AML-193 (cell line): ENCODE measurements around the gene SYNE3.

ENCODE experiments used
- DNase-seq, 2 experiments: peaks; one replicate each; lab custom pipeline; 2025; lab: John Stamatoyannopoulos, UW

Gene SYNE3

DNA sequence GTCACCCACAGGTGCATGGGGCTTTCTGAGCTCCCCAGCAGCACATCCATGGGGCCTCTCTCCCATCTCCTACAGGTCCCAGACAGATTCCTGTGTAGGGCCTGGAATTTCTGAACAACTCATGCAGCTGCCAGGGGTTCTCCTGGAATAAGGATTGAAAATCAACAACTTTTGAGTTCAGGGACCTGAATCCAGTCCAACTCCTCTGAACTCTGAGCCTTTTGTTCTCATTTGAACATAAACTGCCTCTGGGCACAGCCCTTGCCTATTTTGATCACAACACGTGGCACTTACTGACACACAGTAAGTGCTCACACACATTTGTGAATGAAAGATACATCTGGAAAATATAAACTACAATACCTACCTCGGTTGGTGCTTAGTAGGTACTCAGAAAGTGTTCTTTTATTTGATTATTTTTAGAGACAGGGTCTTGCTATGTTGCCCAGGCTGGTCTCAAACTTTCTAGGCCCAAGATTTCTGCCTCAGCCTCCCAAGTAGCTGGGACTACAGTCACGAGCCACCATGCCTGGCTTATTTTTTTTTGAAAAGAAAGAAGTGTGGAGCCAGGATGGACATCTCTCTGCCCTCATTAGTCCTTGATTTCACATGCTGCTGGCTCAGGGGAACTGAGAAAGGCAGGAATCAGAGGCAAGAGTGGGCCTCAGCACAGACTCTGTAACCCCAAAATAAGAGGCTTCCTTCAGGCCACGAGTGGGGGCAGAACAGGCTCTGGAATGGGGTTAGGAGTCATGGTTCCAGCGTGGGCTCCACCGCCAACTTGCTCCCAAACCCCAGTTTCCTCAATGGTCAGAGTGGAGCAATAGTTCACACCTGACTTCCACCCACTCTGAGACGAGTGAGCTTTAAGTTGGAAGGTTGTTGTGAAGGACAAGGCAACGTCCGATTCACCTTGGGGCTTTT, 27.0 kb downstream of the SYNE3 start:
- DNase-seq, result no peak

DNA sequence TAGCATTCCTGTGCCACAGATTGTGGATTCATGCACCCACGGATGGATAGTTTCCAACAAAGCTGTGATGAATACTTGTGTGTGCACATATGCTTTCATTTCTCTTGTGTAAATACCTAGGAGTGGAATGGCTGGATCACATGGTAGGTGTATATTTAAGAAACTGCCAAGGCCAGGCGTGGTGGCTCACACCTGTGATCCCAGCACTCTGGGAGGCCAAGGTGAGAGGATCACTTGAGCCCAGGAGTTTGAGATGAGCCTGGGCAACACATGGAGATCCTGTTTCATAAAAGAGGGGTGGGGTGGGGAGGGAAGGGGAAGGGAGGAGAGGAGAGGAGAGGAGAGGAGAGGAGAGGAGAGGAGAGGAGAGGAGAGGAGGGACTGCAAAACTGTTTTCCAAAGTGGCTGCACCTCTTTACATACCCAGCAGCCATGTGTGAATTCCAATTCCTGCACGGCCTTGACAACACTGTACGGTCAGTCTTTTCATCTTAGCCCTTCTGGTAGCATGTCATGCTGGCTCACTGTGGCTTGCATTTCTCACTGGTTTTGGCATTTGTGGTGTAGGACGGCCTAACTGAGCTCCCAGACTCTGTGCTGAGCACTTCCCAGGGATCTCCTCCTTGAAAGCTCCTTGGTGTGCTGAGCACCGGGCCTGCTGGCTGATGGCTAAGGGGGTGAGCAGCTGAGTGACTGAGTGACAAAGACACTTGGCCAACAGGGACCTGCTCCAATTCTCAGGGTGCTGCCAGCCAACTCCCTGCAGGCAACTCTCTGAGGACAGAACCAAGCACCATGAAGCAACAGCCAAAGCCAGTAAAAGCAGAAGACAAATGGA, 27.9 kb downstream of the SYNE3 start:
- DNase-seq, result no peak

DNA sequence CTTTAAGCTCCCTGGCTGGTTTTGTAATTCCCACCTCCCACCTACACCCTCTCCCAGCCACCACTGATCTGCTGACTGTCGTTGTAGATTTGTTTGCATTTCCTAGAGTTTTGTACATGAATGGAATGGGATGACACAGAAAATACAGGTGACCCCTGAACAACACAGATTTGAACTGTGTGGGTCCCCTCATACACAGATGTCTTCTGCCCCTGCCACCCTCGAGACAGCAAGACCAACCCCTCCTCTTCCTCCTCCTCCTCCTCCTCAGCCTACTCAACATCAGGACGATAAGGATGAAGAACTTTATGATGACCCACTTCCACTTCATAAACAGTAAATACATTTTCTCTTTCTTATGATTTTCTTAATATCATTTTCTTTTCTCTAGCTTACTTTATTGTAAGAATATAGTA, 28.8 kb downstream of the SYNE3 start:
- DNase-seq, result no peak

DNA sequence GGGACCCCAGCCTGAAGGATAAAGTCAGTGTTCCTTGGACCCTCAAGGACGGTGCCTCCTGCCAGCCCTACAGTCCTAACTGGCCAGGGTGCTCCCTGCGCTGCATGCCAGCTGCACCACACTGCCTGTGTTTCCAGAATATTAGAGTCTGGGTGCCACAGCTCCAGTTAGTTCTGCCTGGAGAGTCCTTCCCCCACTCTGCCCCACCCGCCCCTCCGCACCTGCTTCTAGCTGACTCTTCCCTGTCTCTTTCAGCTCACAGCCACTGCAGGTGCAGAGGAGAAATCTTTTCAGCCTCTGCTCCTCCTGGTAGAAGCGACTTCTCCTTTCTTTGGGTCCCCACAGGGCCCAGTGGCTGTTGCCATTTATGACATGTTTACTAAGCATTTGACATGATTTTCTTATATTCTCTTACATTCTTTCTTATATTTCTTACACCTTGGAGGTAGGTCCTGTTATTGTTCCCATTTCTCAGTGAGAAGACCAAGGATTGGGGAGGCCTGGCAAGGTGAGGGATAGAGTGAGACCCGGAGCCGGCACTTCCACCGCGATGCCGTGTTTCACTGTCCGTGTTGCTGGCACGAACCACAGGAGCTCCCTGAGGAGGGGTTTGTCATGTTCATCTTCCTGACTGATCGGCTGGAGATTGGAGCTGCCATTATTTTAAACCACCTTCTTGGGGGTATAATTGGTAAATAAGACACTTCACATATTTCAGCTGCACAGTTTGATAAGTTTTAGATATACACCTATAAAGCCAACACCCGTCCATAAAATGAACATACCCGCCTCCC, 29.4 kb downstream of the SYNE3 start:
- no peak for DNase-seq

DNA sequence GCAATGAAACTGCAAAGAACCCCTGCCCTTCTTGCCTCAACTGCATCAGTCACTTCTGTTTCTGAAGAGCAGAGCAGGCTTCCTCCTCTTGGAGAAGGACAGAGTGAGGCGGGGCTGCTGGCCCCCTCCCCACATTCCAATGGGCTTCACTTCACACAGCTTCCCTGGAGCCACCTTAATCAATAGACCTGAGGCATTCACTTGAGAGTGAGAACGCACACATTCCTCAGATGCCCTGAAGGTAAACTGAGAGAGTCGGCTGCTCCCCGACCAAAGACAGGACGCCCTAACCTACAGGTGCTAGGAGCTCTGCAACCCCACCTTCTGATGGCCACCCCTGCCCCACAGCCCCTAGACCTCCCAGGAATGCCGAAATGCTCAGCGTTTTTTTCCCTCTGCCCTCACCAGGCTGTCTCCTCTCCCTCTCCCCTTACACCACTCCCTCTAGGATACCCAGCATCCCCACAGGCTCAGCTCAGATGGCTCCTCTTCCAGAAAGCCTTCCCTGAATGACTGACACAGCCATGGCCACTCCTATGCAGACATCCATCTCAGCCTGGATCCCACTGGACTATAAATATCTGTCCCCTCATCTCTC, 31.1 kb downstream of the SYNE3 start:
- DNase-seq, result no peak

DNA sequence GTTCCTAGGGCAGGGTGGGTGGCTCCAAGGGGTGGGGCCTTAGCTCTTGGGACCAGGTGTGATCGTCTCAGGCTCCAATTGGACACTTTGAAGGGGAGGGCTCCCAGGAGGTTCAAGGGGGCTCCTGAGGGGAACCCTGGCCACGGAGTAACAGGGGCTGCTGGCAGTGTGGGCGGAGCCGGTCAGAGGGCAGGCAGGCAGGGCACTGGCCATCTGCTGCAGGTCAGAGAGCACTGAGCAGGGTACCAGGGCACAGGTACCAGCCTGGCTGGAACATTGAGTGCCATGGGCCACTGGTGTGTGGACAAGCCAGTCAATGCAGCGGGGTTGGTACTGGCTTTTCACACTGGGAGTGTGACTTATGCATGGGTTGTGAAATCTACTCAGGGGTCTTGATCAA, 32.2 kb downstream of the SYNE3 start:
- DNase-seq, result no peak

DNA sequence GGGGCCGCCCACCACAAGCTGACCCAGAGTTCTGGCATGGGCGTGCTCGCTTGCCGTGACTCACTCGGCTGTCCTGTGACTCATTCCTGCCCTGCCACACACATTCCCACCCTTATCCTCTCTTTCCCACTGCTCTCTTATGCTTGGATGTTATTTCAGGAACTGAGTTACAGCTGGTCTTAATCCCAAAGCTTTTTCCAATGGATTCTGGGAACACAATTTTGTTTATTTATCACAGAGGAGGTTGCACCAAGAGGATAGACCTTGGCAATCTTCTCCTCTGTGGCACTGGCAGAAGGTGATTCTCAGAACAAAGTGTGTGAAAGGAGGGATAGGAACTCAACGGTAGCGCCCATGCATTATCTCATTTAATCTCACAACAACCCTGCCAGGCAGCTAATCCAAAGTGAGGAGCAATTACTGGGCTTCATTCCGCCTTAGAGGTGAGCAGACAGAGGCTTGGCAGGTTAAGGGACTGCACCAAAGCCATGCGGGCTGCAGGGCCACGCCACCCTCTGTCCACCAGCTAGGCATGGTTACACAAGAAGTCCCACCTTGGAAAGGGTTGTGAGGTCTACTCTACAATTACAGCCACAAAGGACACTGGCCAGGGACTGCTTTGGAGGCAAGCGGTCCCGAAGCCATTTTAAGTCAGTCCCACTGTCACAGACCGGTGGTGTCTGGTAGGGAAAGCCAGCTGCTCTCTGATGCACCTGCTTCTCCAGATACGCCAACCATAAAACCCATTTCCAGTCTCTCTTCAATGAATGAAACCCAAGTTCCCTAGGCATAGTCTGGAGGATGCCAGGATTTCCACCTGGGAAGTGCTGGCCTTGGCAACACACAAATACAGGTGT, 32.9 kb downstream of the SYNE3 start:
- no peak for DNase-seq

DNA sequence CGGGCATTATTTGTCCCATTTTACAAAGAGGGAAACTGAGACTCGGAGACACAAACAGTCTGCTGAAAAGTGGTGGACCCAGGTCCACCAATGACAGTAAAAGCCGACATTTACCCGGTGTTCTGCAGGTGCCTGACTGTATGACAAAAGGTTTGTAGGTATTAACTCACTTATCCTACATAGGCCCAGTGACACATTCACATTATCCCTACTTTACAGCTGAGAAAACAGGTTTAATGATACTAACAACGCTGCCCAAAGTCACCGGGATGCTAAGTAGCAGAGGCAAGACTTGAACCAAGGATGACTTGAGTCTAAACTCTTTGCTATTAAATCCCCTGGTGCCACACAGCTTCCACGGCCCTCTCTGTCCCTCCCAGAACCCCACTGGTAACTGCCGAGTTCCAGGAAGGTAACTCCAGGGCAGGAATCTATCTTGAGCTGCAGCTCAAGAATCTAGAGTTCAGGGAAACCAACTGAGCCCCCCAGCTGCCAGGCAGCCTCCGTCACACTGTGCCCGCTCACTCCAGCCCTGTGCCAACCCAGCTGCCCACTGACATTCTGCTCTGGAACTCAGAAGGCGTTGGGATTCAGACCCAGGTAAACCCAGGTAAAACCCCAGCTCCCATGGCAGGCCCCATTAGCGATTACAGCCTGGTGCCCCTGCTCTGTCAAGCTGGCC, 33.7 kb downstream of the SYNE3 start:
- DNase-seq, result no peak

DNA sequence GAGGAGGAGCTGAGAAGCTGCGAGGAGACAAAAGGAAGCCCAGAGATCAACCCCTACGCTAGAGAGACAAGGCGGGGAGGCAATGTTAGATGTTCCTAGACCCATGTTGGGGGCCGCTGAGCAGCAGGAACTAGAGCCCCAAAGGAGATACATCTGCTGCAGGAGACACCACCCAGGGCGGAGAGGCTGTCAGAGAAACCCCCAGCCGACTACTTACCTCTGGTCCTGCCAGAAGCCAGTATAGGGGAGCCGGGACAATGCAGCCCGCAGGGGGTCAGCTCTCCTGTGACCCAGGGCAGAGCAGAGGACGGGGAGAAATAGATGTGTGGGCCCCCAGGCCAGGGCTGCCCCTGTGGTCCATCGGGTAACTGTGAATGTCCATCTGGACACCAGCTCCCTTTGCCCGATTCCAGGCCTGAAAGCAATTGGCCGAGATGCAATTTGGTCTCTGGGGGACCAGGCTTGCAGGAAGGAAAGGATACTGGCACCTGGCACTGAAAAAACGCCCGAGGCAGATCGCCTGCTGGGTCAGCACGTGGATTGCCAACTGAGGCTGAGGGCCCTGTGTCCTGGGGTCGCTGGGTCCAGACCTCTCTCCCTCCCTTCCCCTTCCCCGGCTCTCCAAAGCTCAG, 34.9 kb downstream of the SYNE3 start:
- no peak for DNase-seq

DNA sequence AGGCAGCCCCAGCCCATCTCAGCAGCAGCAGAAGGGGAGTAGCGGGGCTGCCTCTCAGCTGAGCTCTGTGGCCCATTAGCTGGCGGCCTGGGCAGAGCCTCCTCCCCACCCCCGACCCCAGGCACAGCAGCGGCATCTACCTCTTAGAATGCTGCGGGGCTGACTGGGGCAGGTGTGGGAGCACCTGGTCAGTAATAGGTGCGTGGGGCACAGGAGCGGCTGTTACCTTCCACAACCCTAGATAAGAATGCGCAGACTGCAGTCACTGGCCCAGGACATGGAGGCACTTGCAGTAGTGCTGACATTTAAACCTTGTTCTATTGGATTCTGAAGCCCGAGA, 35.6 kb downstream of the SYNE3 start:
- no peak for DNase-seq

DNA sequence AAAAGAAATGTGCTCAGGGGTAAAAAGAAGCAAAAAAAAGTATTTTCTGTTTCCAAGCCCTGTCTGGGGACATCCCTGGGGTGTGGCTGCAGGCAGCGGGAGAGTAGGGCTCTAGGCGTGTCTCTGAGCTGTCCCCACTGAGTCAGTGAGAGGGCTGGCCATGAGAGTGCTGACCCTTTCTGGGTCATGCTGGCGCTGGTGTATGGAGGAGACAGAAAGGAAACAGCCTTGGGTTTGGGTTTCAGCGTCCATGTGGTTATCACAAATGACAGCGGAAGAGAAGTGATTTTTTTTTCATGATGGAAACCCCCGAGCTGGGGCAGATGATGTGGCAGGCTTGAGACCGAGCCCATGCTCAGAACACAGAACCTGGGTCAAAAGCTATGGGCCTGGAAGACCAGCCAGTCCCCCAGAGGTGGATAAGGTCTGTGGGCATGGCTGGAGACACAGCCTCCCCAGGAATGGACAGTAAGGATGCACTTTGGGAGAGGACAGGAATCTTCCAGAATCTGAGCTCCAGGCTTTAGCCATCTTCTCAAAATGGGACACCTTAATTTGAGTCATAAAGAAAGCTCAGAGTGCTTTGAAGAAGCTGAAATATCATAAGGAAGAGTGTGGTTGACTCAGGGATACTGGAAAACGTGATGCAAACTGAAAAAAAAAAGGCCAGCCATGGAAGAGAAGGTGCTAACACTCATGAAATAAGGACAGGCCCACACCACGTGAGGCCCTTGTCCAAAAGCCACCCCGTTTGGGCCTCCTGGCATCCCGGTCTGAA, 36.2 kb downstream of the SYNE3 start:
- no peak for DNase-seq

DNA sequence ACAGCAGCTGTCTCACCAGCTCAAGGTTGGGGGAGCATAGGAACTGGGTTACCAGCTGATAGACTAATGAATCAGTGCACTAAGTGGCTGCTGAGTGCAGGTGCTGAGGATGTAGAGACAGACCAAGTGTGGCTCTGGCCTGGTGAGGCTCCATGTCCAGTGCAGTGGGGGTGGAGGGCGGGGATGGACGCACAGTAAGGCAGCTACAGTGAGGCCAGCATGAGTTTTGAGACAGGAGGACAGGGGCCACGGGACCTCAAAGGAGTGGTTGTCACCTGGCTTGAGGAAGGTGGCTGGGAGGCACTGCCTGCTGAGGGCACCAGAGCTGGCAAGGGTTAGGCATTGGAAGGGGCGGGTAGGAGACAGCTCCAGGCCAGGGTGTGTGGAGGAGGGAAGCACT, 37.0 kb downstream of the SYNE3 start:
- no peak for DNase-seq

DNA sequence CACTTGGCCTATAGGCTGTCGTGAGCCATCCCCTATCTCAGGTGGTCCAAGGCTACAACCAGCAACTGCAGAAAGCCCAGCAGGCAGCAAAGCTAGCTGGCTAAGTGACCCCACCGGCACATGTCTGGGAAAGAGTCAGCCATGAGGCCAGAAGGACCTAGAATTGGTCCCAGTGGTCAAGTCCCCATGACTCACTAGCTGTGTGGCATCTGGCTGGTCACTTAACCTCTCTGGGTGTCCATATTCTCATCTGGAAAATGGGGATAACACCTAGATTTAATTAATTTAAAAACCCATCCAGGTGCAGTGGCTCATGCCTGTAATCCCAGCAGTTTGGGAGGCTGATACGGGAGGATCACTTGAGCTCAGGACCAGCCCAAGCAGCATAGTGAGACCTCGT, 37.6 kb downstream of the SYNE3 start:
- no peak for DNase-seq

DNA sequence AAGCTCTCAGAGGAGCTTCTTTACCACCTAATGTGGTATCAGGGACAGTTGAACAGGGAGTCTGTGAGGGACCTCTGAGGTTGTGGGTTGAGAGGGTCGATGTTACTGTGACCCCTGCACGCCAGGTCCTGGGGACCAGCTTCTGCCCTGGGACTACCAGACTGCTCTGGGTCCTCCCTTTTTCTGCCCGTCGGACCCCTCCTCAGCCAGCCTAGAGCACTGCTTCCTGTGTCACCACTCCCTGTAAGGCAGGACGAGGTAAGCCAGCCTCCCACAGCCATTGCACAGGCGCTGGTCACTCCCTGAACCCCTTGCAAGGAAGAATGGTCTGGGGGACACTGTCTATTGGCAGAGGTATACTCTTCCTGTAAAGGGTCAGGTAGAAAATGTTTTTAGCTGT, 38.1 kb downstream of the SYNE3 start:
- no peak for DNase-seq

DNA sequence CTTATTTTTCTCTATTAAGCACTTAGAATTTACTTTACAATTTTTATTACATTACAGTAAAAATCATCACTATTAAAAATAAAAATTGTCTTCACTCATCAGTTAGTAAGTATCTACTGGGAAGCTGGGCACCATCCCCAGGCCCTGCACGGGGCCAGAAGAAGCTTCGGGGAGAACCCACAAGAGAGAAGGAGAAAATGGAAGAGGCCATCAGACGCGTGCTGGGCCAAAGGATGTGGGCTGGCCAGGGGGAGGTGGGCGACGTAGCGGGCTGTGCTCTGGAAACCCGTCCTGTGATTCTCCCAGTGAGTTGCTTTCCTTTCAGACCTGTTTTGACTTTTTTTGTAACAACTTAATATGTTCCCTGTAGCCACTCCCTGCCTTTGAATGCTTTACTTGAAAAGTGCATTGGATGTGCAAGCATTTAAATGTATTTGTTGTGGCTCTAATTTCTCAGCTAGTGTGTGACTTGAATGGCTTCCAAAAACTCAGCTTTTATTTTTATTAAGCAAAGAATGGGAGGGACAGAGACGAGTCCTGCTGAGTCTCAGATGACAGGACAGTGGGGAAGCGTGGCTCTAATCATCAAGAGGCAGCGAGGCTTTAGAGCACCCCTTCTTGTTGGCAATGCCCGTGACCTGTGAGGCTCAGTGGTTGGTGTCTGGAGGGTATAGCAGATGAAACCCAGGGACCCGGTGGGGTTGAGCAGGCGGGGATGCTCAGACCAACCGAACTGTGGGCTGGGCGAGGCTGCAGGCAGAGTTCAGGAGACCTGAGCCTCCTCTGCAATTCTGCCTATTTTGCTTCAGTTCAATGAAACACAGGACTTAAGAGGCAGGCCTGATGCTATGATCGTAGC, 38.8 kb downstream of the SYNE3 start:
- no peak for DNase-seq

DNA sequence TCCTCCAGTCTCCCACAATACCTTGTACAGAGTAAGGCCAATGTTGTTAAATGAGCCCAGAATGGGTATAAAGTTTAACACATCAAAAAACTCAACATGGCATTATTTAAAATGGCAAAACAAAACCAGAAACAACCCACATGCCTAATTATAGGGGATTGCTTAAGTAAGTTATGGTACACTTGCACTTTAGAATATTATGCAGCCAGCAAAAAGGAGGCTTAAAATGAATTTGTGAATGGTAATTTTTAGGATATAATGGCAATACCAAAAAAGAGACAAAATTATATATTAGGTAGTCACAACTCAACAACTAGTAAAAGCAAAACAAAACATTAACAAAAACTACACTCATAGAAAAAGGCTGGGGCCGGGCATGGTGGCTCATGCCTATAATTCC, 39.7 kb downstream of the SYNE3 start:
- DNase-seq, result no peak

DNA sequence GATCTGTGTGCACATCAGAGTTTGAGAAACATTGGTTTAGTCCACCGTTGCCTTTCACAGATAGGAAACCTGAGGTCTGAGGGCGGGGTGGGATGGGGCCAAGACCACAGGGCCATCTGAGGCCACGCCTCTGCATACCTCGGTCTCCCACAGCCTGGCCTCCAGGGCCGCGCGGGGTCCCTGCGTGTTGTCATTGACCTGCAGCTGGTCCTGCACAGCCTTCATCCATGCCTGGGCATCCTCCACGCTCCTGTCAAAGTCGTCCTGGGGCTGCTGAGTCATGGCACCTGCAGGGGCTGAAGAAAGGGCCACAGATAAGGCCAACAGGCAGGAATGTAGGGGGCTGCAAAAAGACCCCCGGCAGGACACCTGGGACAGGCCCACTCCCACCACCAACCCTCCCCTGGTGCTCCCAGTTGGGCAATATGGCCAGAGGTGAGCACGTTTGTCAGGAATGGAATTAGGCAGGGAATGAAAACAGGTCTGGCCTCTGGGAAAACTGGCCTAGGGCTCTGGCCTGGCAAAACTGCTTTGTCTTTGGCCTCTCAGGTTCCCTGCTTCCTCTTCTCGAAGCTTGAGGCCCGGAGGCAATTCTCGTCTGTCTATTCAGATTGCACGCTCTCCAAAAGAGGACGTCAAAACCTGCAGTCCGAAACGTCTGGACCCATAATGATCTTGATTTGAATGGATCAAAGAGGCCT, 40.8 kb downstream of the SYNE3 start:
- no peak for DNase-seq

DNA sequence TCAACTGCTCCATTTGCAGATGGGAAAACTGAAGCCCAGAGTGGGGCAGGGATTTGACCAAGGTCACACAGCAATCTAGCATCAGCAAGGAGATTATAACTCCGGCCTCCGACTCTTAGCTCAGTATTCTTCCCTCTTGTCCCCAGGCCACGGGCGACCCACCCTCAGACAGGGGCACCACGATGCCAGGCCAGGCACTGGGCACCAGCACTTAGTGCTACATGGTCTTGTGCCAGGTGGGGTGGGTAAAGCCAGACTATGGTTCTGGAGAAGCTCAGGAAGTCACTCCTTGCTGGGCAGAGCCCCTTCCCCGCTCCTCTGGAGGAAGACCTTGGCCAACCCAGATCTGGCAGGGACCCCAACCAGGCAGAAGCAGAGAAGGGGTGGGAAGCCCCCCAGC, 41.5 kb downstream of the SYNE3 start:
- no peak for DNase-seq
